Urothelium cell line (cell line): ENCODE data around the gene MRPL45.

Experiments used
- DNase-seq: peaks from one replicate; pipeline ENCODE4 v3.0.0; 2011; ENCODE audit warnings: low spot score, mixed read lengths
- FAIRE-seq: peaks from 2 replicates; lab custom pipeline; 2011; peaks lifted over from hg19 to GRCh38; lab: Jason Lieb, UNC

MRPL45 gene

GRCh38 chr17:38343608-38344419 is 46.8 kb downstream of the MRPL45 start, which contains the start of gene GPR179:
Gene GPR179, minus strand, starts transcription at chr17:38343956. Its CDS starts 167 bp downstream, at chr17:38343789.
- FAIRE-seq (no peak), DNase-seq (no peak)

- FAIRE-seq (no peak), DNase-seq (no peak)
Measured at GRCh38 chr17:38344420-38344745, 47.4 kb downstream of the MRPL45 start.

GRCh38 chr17:38345743-38346142 is 48.8 kb downstream of the MRPL45 start:
- DNase-seq (no peak), FAIRE-seq (no peak)

- no peak for FAIRE-seq
- DNase-seq: peak; percentile 74
Measured at GRCh38 chr17:38349097-38349730, 52.2 kb downstream of the MRPL45 start.

GRCh38 chr17:38350035-38350434 is 53.1 kb downstream of the MRPL45 start:
- DNase-seq (no peak), FAIRE-seq (no peak)

GRCh38 chr17:38351412-38352222 is 54.6 kb downstream of the MRPL45 start, which contains the start of gene SOCS7:
Gene SOCS7, plus strand, starts transcription at chr17:38351844. Its CDS starts 209 bp downstream, at chr17:38352053.
- DNase-seq (peak; percentile 97), FAIRE-seq (no peak)

- FAIRE-seq (no peak), DNase-seq (peak; percentile 25)
Measured at GRCh38 chr17:38352245-38353085, 55.5 kb downstream of the MRPL45 start.

- FAIRE-seq (no peak), DNase-seq (no peak)
Measured at GRCh38 chr17:38353086-38353604, 56.2 kb downstream of the MRPL45 start.

- FAIRE-seq (no peak), DNase-seq (no peak)
Measured at GRCh38 chr17:38353668-38354067, 56.7 kb downstream of the MRPL45 start.

GRCh38 chr17:38354466-38354865 is 57.5 kb downstream of the MRPL45 start:
- DNase-seq (no peak), FAIRE-seq (no peak)

GRCh38 chr17:38355251-38355650 is 58.3 kb downstream of the MRPL45 start:
- no peak for FAIRE-seq
- no peak for DNase-seq

- FAIRE-seq: no peak
- no peak for DNase-seq
Measured at GRCh38 chr17:38357486-38358123, 60.6 kb downstream of the MRPL45 start.

GRCh38 chr17:38358586-38359513 is 61.9 kb downstream of the MRPL45 start:
- DNase-seq (no peak), FAIRE-seq (no peak)

GRCh38 chr17:38361694-38362465 is 64.9 kb downstream of the MRPL45 start:
- no peak for FAIRE-seq
- no peak for DNase-seq

- no peak for FAIRE-seq
- no peak for DNase-seq
Measured at GRCh38 chr17:38363016-38363415, 66.0 kb downstream of the MRPL45 start.

- no peak for FAIRE-seq
- DNase-seq: no peak
Measured at GRCh38 chr17:38364741-38365140, 67.8 kb downstream of the MRPL45 start.

GRCh38 chr17:38369124-38369886 is 72.3 kb downstream of the MRPL45 start:
- DNase-seq (no peak), FAIRE-seq (no peak)
